OCI-LY7 (cell line): Measurements from ENCODE around the gene AMBP. TPM values are rescaled to one million over a fixed set of nuclear protein-coding genes. Genes with fewer than 3 reads are reported as not detected.

Experiments
- BruUV-seq: library from RNA; stranded (reverse); fragments of 400-500 nt; replicated peaks from 2 replicates; lab custom pipeline; 2021; lab: Mats Ljungman, UMichigan
- CTCF ChIA-PET: fragments of 300-600 bp; sonication (Branson Sonifier 250); formaldehyde crosslinking; loops from one replicate; lab custom pipeline; 2022; ENCODE audit warnings: antibody characterized with exemption; ENCODE audit not compliant: unreplicated experiment; lab: Charles Lee
- POLR2A ChIA-PET: fragments of 300-600 bp; sonication (Branson Sonifier 250); formaldehyde crosslinking; loops from one replicate; lab custom pipeline; 2022; ENCODE audit warnings: antibody characterized with exemption; lab: Charles Lee
- DNase-seq: peaks from one replicate; pipeline ENCODE4 v3.0.0-alpha.2; 2015; ENCODE audit warnings: low spot score
- H2AFZ ChIP-seq: fragments of 200-600 bp; sonication (generic), shearing (Covaris generic); 2 replicates; pipeline ENCODE4 v1.6.1; 2014; ENCODE audit warnings: mild to moderate bottlenecking, antibody characterized with exemption, low read length, moderate library complexity
- H3K27ac ChIP-seq: fragments of 200-600 bp; sonication (generic); 2 replicates; pipeline ENCODE4 v1.5.1; 2014; ENCODE audit warnings: mixed run types, low read depth, mild to moderate bottlenecking, moderate library complexity, low read length, inconsistent platforms; ENCODE audit not compliant: poor library complexity, severe bottlenecking
- H3K36me3 ChIP-seq: fragments of 200-600 bp; sonication (generic); 2 replicates; pipeline ENCODE4 v1.6.1; 2014; ENCODE audit warnings: mild to moderate bottlenecking, antibody characterized with exemption, low read length, moderate library complexity, mixed read lengths; ENCODE audit not compliant: insufficient read depth
- H3K4me1 ChIP-seq: fragments of 200-600 bp; sonication (generic); 2 replicates; pipeline ENCODE4 v1.5.1; 2014; ENCODE audit warnings: mild to moderate bottlenecking, low read length; ENCODE audit not compliant: insufficient read depth, poor library complexity, severe bottlenecking
- H3K4me2 ChIP-seq: fragments of 200-600 bp; sonication (generic); 2 replicates; pipeline ENCODE4 v1.6.1; 2014; ENCODE audit warnings: mild to moderate bottlenecking, low read length
- H3K4me3 ChIP-seq: fragments of 200-600 bp; sonication (generic); 2 replicates; pipeline ENCODE4 v1.5.1; 2014; ENCODE audit warnings: mild to moderate bottlenecking, low read depth, low read length; ENCODE audit not compliant: poor library complexity, severe bottlenecking
- H3K79me2 ChIP-seq: fragments of 200-600 bp; sonication (generic); 2 replicates; pipeline ENCODE4 v1.6.1; 2016; ENCODE audit warnings: low read depth, mild to moderate bottlenecking, low read length, moderate library complexity, mixed read lengths; ENCODE audit not compliant: insufficient read depth
- H3K9me2 ChIP-seq: fragments of 200-600 bp; sonication (generic); 2 replicates; pipeline ENCODE4 v1.6.1; 2016; ENCODE audit warnings: mild to moderate bottlenecking, low read length, mixed read lengths; ENCODE audit not compliant: insufficient read depth
- H3K9me3 ChIP-seq: fragments of 200-600 bp; sonication (generic); 2 replicates; pipeline ENCODE4 v1.6.1; 2014; ENCODE audit warnings: mild to moderate bottlenecking, mixed run types, low read length, mixed read lengths
- H4K20me1 ChIP-seq: fragments of 200-600 bp; sonication (generic); 2 replicates; pipeline ENCODE4 v1.6.1; 2014; ENCODE audit warnings: mild to moderate bottlenecking, antibody characterized with exemption, low read length, moderate library complexity, mixed read lengths; ENCODE audit not compliant: insufficient read depth
- CTCF ChIP-seq: fragments of 200-600 bp; sonication (generic); conservative IDR thresholded peaks from 2 replicates; pipeline ENCODE4 v1.5.1; 2014; ENCODE audit warnings: mild to moderate bottlenecking, antibody characterized with exemption, low read length, moderate library complexity, mixed read lengths
- EZH2phosphoT487 ChIP-seq: fragments of 200-600 bp; sonication (generic); IDR thresholded peaks from 2 replicates; pipeline ENCODE4 v1.6.1; 2018; ENCODE audit warnings: low read depth, borderline replicate concordance, mild to moderate bottlenecking, mixed run types, antibody characterized with exemption, low read length, moderate library complexity, mixed read lengths
- intact Hi-C: fragments of 100-400 bp; cut with micrococcal nuclease; formaldehyde crosslinking; loops from one replicate; pipeline ENCODE4 v1.10.0; 2022; ENCODE audit not compliant: unreplicated experiment
- total RNA-seq, 2 experiments: library from RNA; depleted of rRNA in 1 of 2; stranded (reverse); fragments of >200 nt in 1 of 2; shearing (Covaris generic) in 1 of 2; gene quantifications; 2 replicates each; pipeline ENCODE4 v1.2.3, GENCODE V29; 2014 to 2022

AMBP gene
- total RNA-seq, 2 experiments from 2014 or later = not detected

GRCh38 chr9:114082017-114082762 is 4.1 kb upstream of the AMBP start:
- POLR2A ChIA-PET = interaction anchor here (0.7 kb wide), 1 partner anchor 7 kb away, joined by 4 read pairs; no protein-coding TSS in a partner anchor
- no peak overlapping the region for H3K27ac ChIP-seq
- no peak overlapping the region for H3K4me2 ChIP-seq
- H3K9me2 ChIP-seq = no peaks in the 10 kb centered on the region
- DNase-seq = peak; percentile 78
- CTCF ChIA-PET = interaction anchor here (0.8 to 1.1 kb wide), 2 partner anchors 10 to 208 kb away, joined by 4 read pairs; no protein-coding TSS in a partner anchor
- no peak overlapping the region for H2AFZ ChIP-seq
- H3K9me3 ChIP-seq = no peaks in the 10 kb centered on the region
- intact Hi-C loops = loop anchor here (1.0 kb wide), 1 partner anchor 209 kb away; no protein-coding TSS in a partner anchor
- no TSS peak for BruUV-seq
- TF ChIP-seq CTCF = peak; percentile 90
- no peak for TF ChIP-seq EZH2phosphoT487
- no peaks in the 10 kb centered on the region for H3K4me1 ChIP-seq
- H3K36me3 ChIP-seq = no peaks in the 10 kb centered on the region
- no peaks in the 10 kb centered on the region for H4K20me1 ChIP-seq
- H3K79me2 ChIP-seq = no peaks in the 10 kb centered on the region
- H3K4me3 ChIP-seq = no peak overlapping the region

- Histone ChIP-seq H3K36me3 (no peaks in the 10 kb centered on the region), H3K4me2 (no peak overlapping the region), H2AFZ (no peak overlapping the region), H3K79me2 (no peaks in the 10 kb centered on the region), H3K9me2 (no peaks in the 10 kb centered on the region), H3K27ac (no peak overlapping the region), H4K20me1 (no peaks in the 10 kb centered on the region), H3K4me1 (no peaks in the 10 kb centered on the region), H3K9me3 (no peaks in the 10 kb centered on the region), H3K4me3 (no peak overlapping the region)
- POLR2A ChIA-PET = no interaction called here
- CTCF ChIA-PET = interaction anchor here (0.8 kb wide), 1 partner anchor 209 kb away, joined by 4 read pairs; no protein-coding TSS in a partner anchor
- TF ChIP-seq CTCF = no peak
- TF ChIP-seq EZH2phosphoT487 = no peak
- no TSS peak for BruUV-seq
- DNase-seq = no peak
- intact Hi-C loops = loop anchor here (1.0 kb wide), 1 partner anchor 210 kb away; no protein-coding TSS in a partner anchor
Measured at GRCh38 chr9:114081441-114082016, 3.4 kb upstream of the AMBP start.
